ENCODE measurements around the gene DCLRE1A. TPM values are rescaled to one million over a fixed set of nuclear protein-coding genes. Genes with fewer than 3 reads are reported as not detected.

The DCLRE1A gene
- total and polyA plus RNA-seq, 2 experiments from 2014 or later = 6.1 to 13.8 TPM

DNA sequence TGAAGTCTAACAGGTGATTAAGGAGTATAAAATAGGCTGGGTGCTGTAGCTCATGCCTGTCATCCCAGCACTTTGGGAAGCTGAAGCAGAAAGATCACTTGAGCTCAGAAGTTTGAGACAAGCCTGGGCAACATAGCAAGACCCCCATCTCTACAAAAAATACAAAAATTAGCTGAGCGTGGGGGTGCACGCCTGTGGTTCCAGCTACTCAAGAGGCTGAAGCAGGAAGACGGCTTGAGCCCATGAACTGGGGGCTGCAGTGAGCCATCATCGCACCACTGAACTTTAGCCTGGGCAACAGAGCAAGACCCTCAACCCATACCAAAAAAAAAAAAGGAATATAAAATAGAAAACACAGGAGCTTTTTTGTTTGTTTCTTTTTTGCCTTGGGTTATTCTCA, 47.4 kb downstream of the DCLRE1A start:
- Histone ChIP-seq H2AFZ (no peak overlapping the region), H3K27ac (ENCODE audit: low read depth) (no peak overlapping the region), H3K4me3 (no peak overlapping the region), H4K20me1 (replicated peaks; ENCODE audit: insufficient read depth) (no peaks in the 10 kb centered on the region), H3K4me1 (ENCODE audit: insufficient read depth) (no peaks in the 10 kb centered on the region), H3F3A (replicated peaks; ENCODE audit: low read depth) (no peaks in the 10 kb centered on the region), H3K79me2 (replicated peaks; ENCODE audit: insufficient read depth) (no peaks in the 10 kb centered on the region), H3K36me3 (ENCODE audit: insufficient read depth) (no peaks in the 10 kb centered on the region), H3K9me2 (ENCODE audit: insufficient read depth) (no peaks in the 10 kb centered on the region), H3K27me3 (ENCODE audit: insufficient read depth) (no peaks in the 10 kb centered on the region), H3K4me2 (no peak overlapping the region)
- Mint-ChIP-seq H3K36me3 (ENCODE audit: low read depth) (no peaks in the 10 kb centered on the region), H3K9me3 (no peaks in the 10 kb centered on the region), H3K4me3 (no peak overlapping the region), H3K27ac (no peak overlapping the region), H3K27me3 (ENCODE audit: insufficient read depth, low read depth, poor library complexity) (peaks cover 1% of the 10 kb centered on the region), H3K4me1 (no peaks in the 10 kb centered on the region)
- ATAC-seq (no peak), DNase-seq (ENCODE audit: low spot score) (no peak)
- no peak for TF ChIP-seq EZH2 (IDR thresholded peaks at IDR 0.05; ENCODE audit: low read depth, unreplicated experiment)
- TF ChIP-seq ZNF331 (CRISPR knock-in tag; IDR thresholded peaks at IDR 0.05; ENCODE audit: low read depth) = no peak
- TF ChIP-seq, protein P1, sequence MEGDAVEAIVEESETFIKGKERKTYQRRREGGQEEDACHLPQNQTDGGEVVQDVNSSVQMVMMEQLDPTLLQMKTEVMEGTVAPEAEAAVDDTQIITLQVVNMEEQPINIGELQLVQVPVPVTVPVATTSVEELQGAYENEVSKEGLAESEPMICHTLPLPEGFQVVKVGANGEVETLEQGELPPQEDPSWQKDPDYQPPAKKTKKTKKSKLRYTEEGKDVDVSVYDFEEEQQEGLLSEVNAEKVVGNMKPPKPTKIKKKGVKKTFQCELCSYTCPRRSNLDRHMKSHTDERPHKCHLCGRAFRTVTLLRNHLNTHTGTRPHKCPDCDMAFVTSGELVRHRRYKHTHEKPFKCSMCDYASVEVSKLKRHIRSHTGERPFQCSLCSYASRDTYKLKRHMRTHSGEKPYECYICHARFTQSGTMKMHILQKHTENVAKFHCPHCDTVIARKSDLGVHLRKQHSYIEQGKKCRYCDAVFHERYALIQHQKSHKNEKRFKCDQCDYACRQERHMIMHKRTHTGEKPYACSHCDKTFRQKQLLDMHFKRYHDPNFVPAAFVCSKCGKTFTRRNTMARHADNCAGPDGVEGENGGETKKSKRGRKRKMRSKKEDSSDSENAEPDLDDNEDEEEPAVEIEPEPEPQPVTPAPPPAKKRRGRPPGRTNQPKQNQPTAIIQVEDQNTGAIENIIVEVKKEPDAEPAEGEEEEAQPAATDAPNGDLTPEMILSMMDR (conservative IDR thresholded peaks at IDR 0.05; ENCODE audit: low read depth in 2 of 2) = no peak
- TF ChIP-seq, protein P2, sequence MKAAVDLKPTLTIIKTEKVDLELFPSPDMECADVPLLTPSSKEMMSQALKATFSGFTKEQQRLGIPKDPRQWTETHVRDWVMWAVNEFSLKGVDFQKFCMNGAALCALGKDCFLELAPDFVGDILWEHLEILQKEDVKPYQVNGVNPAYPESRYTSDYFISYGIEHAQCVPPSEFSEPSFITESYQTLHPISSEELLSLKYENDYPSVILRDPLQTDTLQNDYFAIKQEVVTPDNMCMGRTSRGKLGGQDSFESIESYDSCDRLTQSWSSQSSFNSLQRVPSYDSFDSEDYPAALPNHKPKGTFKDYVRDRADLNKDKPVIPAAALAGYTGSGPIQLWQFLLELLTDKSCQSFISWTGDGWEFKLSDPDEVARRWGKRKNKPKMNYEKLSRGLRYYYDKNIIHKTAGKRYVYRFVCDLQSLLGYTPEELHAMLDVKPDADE (IDR thresholded peaks at IDR 0.05) = no peak
- TF ChIP-seq JUNB (IDR thresholded peaks at IDR 0.05; ENCODE audit: unreplicated experiment) = no peak
- no peak for TF ChIP-seq POLR2AphosphoS5 (IDR thresholded peaks at IDR 0.05; ENCODE audit: low read depth)
- TF ChIP-seq CREB1 (CRISPR knock-in tag; IDR thresholded peaks at IDR 0.05; ENCODE audit: low read depth) = no peak
- no peak for TF ChIP-seq ZNF114 (CRISPR knock-in tag; IDR thresholded peaks at IDR 0.05)
- TF ChIP-seq NANOG (IDR thresholded peaks at IDR 0.05; ENCODE audit: borderline replicate concordance) = no peak
- no peak for TF ChIP-seq EZH2phosphoT487 (IDR thresholded peaks at IDR 0.05; ENCODE audit: unreplicated experiment)
- TF ChIP-seq, protein P3, sequence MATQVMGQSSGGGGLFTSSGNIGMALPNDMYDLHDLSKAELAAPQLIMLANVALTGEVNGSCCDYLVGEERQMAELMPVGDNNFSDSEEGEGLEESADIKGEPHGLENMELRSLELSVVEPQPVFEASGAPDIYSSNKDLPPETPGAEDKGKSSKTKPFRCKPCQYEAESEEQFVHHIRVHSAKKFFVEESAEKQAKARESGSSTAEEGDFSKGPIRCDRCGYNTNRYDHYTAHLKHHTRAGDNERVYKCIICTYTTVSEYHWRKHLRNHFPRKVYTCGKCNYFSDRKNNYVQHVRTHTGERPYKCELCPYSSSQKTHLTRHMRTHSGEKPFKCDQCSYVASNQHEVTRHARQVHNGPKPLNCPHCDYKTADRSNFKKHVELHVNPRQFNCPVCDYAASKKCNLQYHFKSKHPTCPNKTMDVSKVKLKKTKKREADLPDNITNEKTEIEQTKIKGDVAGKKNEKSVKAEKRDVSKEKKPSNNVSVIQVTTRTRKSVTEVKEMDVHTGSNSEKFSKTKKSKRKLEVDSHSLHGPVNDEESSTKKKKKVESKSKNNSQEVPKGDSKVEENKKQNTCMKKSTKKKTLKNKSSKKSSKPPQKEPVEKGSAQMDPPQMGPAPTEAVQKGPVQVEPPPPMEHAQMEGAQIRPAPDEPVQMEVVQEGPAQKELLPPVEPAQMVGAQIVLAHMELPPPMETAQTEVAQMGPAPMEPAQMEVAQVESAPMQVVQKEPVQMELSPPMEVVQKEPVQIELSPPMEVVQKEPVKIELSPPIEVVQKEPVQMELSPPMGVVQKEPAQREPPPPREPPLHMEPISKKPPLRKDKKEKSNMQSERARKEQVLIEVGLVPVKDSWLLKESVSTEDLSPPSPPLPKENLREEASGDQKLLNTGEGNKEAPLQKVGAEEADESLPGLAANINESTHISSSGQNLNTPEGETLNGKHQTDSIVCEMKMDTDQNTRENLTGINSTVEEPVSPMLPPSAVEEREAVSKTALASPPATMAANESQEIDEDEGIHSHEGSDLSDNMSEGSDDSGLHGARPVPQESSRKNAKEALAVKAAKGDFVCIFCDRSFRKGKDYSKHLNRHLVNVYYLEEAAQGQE (IDR thresholded peaks at IDR 0.05; ENCODE audit: unreplicated experiment) = no peak
- TF ChIP-seq, protein P4, sequence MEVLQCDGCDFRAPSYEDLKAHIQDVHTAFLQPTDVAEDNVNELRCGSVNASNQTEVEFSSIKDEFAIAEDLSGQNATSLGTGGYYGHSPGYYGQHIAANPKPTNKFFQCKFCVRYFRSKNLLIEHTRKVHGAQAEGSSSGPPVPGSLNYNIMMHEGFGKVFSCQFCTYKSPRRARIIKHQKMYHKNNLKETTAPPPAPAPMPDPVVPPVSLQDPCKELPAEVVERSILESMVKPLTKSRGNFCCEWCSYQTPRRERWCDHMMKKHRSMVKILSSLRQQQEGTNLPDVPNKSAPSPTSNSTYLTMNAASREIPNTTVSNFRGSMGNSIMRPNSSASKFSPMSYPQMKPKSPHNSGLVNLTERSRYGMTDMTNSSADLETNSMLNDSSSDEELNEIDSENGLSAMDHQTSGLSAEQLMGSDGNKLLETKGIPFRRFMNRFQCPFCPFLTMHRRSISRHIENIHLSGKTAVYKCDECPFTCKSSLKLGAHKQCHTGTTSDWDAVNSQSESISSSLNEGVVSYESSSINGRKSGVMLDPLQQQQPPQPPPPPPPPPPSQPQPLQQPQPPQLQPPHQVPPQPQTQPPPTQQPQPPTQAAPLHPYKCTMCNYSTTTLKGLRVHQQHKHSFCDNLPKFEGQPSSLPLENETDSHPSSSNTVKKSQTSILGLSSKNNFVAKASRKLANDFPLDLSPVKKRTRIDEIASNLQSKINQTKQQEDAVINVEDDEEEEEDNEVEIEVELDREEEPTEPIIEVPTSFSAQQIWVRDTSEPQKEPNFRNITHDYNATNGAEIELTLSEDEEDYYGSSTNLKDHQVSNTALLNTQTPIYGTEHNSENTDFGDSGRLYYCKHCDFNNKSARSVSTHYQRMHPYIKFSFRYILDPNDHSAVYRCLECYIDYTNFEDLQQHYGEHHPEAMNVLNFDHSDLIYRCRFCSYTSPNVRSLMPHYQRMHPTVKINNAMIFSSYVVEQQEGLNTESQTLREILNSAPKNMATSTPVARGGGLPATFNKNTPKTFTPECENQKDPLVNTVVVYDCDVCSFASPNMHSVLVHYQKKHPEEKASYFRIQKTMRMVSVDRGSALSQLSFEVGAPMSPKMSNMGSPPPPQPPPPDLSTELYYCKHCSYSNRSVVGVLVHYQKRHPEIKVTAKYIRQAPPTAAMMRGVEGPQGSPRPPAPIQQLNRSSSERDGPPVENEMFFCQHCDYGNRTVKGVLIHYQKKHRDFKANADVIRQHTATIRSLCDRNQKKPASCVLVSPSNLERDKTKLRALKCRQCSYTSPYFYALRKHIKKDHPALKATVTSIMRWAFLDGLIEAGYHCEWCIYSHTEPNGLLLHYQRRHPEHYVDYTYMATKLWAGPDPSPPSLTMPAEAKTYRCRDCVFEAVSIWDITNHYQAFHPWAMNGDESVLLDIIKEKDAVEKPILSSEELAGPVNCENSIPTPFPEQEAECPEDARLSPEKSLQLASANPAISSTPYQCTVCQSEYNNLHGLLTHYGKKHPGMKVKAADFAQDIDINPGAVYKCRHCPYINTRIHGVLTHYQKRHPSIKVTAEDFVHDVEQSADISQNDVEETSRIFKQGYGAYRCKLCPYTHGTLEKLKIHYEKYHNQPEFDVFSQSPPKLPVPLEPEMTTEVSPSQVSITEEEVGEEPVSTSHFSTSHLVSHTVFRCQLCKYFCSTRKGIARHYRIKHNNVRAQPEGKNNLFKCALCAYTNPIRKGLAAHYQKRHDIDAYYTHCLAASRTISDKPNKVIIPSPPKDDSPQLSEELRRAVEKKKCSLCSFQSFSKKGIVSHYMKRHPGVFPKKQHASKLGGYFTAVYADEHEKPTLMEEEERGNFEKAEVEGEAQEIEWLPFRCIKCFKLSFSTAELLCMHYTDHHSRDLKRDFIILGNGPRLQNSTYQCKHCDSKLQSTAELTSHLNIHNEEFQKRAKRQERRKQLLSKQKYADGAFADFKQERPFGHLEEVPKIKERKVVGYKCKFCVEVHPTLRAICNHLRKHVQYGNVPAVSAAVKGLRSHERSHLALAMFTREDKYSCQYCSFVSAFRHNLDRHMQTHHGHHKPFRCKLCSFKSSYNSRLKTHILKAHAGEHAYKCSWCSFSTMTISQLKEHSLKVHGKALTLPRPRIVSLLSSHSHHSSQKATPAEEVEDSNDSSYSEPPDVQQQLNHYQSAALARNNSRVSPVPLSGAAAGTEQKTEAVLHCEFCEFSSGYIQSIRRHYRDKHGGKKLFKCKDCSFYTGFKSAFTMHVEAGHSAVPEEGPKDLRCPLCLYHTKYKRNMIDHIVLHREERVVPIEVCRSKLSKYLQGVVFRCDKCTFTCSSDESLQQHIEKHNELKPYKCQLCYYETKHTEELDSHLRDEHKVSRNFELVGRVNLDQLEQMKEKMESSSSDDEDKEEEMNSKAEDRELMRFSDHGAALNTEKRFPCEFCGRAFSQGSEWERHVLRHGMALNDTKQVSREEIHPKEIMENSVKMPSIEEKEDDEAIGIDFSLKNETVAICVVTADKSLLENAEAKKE (CRISPR knock-in tag; IDR thresholded peaks at IDR 0.05) = no peak
- TF ChIP-seq STAT1 (IDR thresholded peaks at IDR 0.05; ENCODE audit: unreplicated experiment) = no peak

All from GM23338 (cell line).